CD4-positive, alpha-beta T cell (primary cell): ENCODE measurements around the gene CLSTN1. TPM values are rescaled to one million over a fixed set of nuclear protein-coding genes. Genes with fewer than 3 reads are reported as not detected.

Source experiments
- ATAC-seq: fragments of 200-7000 bp; cut with Tn5 transposase; one replicate; pipeline ENCODE4 v1.10.0; 2022; ENCODE audit warnings: mild to moderate bottlenecking; ENCODE audit not compliant: poor library complexity
- CTCF ChIA-PET: fragments of 350-600 bp; sonication (Branson Sonifier 250); formaldehyde crosslinking; loops from one replicate; lab custom pipeline; 2021; ENCODE audit warnings: antibody characterized with exemption, inconsistent platforms; lab: Charles Lee
- POLR2A ChIA-PET: fragments of 350-600 bp; sonication (Branson Sonifier 250); formaldehyde crosslinking; loops from one replicate; lab custom pipeline; 2021; ENCODE audit warnings: antibody characterized with exemption, inconsistent platforms; lab: Charles Lee
- DNase-seq, 14 experiments: peaks; one replicate each; pipeline ENCODE4 v3.0.0-alpha.2; 2013 to 2020; ENCODE audit warnings: mixed read lengths in 2 of 14
- H3K27ac ChIP-seq, 2 donors: one replicate each; pipeline versions ENCODE4 v1.5.1 to v1.7.0; 2013; ENCODE audit warnings: low read length in 2 of 2, low read depth in 1 of 2, mild to moderate bottlenecking in 1 of 2
- H3K27me3 ChIP-seq, 2 experiments: 1 replicate in 1 of 2; 2 replicates in 1 of 2; pipeline versions ENCODE4 v1.6.1 to v1.7.0; 2013; ENCODE audit warnings: low read length in 2 of 2, control low read depth in 1 of 2, mild to moderate bottlenecking in 1 of 2, moderate library complexity in 1 of 2; ENCODE audit not compliant: insufficient read depth in 2 of 2, control insufficient read depth in 1 of 2
- H3K36me3 ChIP-seq: one replicate; pipeline ENCODE4 v1.6.1; 2013; ENCODE audit warnings: low read length, control low read depth; ENCODE audit not compliant: insufficient read depth
- H3K4me1 ChIP-seq: one replicate; pipeline ENCODE4 v1.6.1; 2013; ENCODE audit warnings: low read length, control low read depth; ENCODE audit not compliant: insufficient read depth
- H3K4me3 ChIP-seq: one replicate; pipeline ENCODE4 v1.5.1; 2013; ENCODE audit warnings: mild to moderate bottlenecking, low read length, moderate library complexity
- H3K9me3 ChIP-seq, 2 experiments: 1 replicate in 1 of 2; 2 replicates in 1 of 2; pipeline versions ENCODE4 v1.6.1 to v1.7.0; 2013; ENCODE audit warnings: low read length in 2 of 2, mild to moderate bottlenecking in 2 of 2, control low read depth in 1 of 2, moderate library complexity in 1 of 2; ENCODE audit not compliant: control insufficient read depth in 1 of 2, insufficient read depth in 1 of 2
- H3K27ac Mint-ChIP-seq: one replicate; pipeline ENCODE4 v1.8.0; 2020; ENCODE audit warnings: mixed read lengths
- H3K27me3 Mint-ChIP-seq: one replicate; pipeline ENCODE4 v1.8.0; 2021; ENCODE audit warnings: mixed read lengths
- H3K36me3 Mint-ChIP-seq: one replicate; pipeline ENCODE4 v1.8.0; 2021; ENCODE audit warnings: low read depth, mixed read lengths
- H3K4me1 Mint-ChIP-seq: one replicate; pipeline ENCODE4 v1.8.0; 2021; ENCODE audit warnings: low read depth, mixed read lengths
- H3K4me3 Mint-ChIP-seq: one replicate; pipeline ENCODE4 v1.8.0; 2020; ENCODE audit warnings: mild to moderate bottlenecking, mixed read lengths
- H3K9me3 Mint-ChIP-seq: one replicate; pipeline ENCODE4 v1.8.0; 2020; ENCODE audit warnings: mixed read lengths
- CTCF ChIP-seq: fragments of 200-600 bp; IDR thresholded peaks from one replicate; pipeline ENCODE4 v1.8.0; 2022; ENCODE audit warnings: antibody characterized with exemption, mild to moderate bottlenecking
- intact Hi-C, 2 experiments: fragments of 100-400 bp; cut with DNase I in 1 of 2; cut with micrococcal nuclease in 1 of 2; formaldehyde crosslinking; loops; one replicate each; pipeline versions ENCODE4 v1.15.1 to v1.9.0; 2023 to 2025; cut with DNase I, micrococcal nuclease
- total RNA-seq, 174 experiments: library from RNA in 2 of 174; stranded (reverse) in 2 of 174; gene quantifications; one replicate each; pipeline ENCODE4 v1.2.3 and lab custom pipeline; 2021 to 2026

The CLSTN1 gene
- total RNA-seq, 2 experiments from 2014 or later, result 66.8 to 68.1 TPM

GRCh38 chr1:9717193-9718005, 106.4 kb downstream of the CLSTN1 start:
- Histone ChIP-seq H3K4me1 (peaks cover 99% of the 10 kb centered on the region), H3K27me3 (no peaks in the 10 kb centered on the region), H3K27ac (peak overlapping the region; percentile 63 to 89), H3K36me3 (peaks cover 89% of the 10 kb centered on the region), H3K4me3 (peak overlapping the region; percentile 91), H3K9me3 (peaks cover 0 to 2% of the 10 kb centered on the region in 2 experiments)
- Mint-ChIP-seq H3K36me3 (peaks cover 79% of the 10 kb centered on the region), H3K4me1 (peaks cover 52% of the 10 kb centered on the region), H3K27ac (peak overlapping the region; percentile 96), H3K27me3 (no peaks in the 10 kb centered on the region), H3K9me3 (no peaks in the 10 kb centered on the region), H3K4me3 (peak overlapping the region; percentile 88)
- peak; percentile 81 to 97 (median 90) for DNase-seq
- peak; percentile 84 for ATAC-seq
- TF ChIP-seq CTCF, result no peak
- CTCF ChIA-PET, result interaction anchor here (0.8 to 4.1 kb wide), 5 partner anchors 9 to 90 kb away, joined by 3 to 51 read pairs (median 5); no protein-coding TSS in a partner anchor
- POLR2A ChIA-PET, result interaction anchor here (0.9 to 11.0 kb wide), 23 partner anchors 11 to 193 kb away, joined by 3 to 228 read pairs (median 6); partner anchors contain the start of genes CTNNBIP1 and PIK3CD
- intact Hi-C loops, result loop anchor here (1.0 to 5.0 kb wide), 6 partner anchors 11 to 91 kb away; partner anchors contain the start of gene PIK3CD (in 1 of the 2)

GRCh38 chr1:9716404-9717192, 107.2 kb downstream of the CLSTN1 start:
- Histone ChIP-seq H3K36me3 (peaks cover 88% of the 10 kb centered on the region), H3K4me3 (peak overlapping the region; percentile 91), H3K9me3 (no peaks in the 10 kb centered on the region), H3K27me3 (no peaks in the 10 kb centered on the region), H3K4me1 (peaks cover 99% of the 10 kb centered on the region), H3K27ac (peak overlapping the region; percentile 63 to 89)
- H3K9me3 Mint-ChIP-seq, result no peaks in the 10 kb centered on the region
- ChIA-PET CTCF (interaction anchor here (1.2 to 4.1 kb wide), 5 partner anchors 10 to 101 kb away, joined by 3 to 51 read pairs (median 5); partner anchors contain the start of gene PIK3CD), POLR2A (interaction anchor here (0.7 to 11.0 kb wide), 20 partner anchors 11 to 194 kb away, joined by 3 to 228 read pairs (median 7); partner anchors contain the start of genes CTNNBIP1 and PIK3CD)
- no peak for TF ChIP-seq CTCF
- DNase-seq, result peak in 3 of 14 experiments; percentile 40 to 50 (median 45)
- intact Hi-C loops, result loop anchor here (1.0 to 5.0 kb wide), 6 partner anchors 12 to 90 kb away; partner anchors contain the start of gene PIK3CD (in 1 of the 2)
- H3K36me3 Mint-ChIP-seq, result peaks cover 75% of the 10 kb centered on the region
- H3K27me3 Mint-ChIP-seq, result no peaks in the 10 kb centered on the region
- peak overlapping the region; percentile 88 for H3K4me3 Mint-ChIP-seq
- H3K4me1 Mint-ChIP-seq, result peaks cover 52% of the 10 kb centered on the region
- H3K27ac Mint-ChIP-seq, result peak overlapping the region; percentile 96
- no peak for ATAC-seq
